ENCODE results near the gene PLXNC1.

DNA sequence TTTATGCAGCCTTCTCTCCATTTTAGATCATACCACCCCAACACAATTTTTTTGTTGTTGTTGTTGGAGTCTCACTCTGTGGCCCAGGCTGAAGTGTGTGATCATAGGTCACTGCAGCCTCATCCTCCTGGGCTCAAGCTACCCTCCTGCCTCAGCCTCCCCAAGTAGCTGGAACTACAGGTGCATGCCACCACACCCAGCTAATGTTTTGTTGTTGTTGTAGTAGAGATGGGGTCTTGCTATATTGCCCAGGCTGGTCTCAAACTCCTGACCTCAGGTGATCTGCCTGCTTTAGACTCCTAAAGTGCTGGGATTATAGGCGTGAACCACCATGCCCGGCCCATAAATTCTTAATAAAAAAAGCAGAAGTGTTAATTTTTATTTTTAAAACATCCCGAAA is 111.6 kb downstream of the PLXNC1 start:
- TF ChIP-seq, protein P1, sequence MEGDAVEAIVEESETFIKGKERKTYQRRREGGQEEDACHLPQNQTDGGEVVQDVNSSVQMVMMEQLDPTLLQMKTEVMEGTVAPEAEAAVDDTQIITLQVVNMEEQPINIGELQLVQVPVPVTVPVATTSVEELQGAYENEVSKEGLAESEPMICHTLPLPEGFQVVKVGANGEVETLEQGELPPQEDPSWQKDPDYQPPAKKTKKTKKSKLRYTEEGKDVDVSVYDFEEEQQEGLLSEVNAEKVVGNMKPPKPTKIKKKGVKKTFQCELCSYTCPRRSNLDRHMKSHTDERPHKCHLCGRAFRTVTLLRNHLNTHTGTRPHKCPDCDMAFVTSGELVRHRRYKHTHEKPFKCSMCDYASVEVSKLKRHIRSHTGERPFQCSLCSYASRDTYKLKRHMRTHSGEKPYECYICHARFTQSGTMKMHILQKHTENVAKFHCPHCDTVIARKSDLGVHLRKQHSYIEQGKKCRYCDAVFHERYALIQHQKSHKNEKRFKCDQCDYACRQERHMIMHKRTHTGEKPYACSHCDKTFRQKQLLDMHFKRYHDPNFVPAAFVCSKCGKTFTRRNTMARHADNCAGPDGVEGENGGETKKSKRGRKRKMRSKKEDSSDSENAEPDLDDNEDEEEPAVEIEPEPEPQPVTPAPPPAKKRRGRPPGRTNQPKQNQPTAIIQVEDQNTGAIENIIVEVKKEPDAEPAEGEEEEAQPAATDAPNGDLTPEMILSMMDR (IDR thresholded peaks at IDR 0.05; ENCODE audit: insufficient read depth, low read length) = no peak
- no peak for TF ChIP-seq GABPA (IDR thresholded peaks at IDR 0.05; ENCODE audit: low read depth)

Measured in HL-60 (cell line).